OCI-LY7 (cell line): ENCODE results near the gene NAA15.
"Not testable (repeated sequence)": the region's sequence is repeated elsewhere in the genome, so short reads cannot be mapped to it uniquely, and the experiment has no call there.

Source experiments
- CTCF ChIP-seq: fragments of 200-600 bp; sonication (generic); conservative IDR thresholded peaks from 2 replicates; pipeline ENCODE4 v1.5.1; 2014; ENCODE audit warnings: mild to moderate bottlenecking, antibody characterized with exemption, low read length, moderate library complexity, mixed read lengths
- EZH2phosphoT487 ChIP-seq: fragments of 200-600 bp; sonication (generic); IDR thresholded peaks from 2 replicates; pipeline ENCODE4 v1.6.1; 2018; ENCODE audit warnings: low read depth, borderline replicate concordance, mild to moderate bottlenecking, mixed run types, antibody characterized with exemption, low read length, moderate library complexity, mixed read lengths

- TF ChIP-seq CTCF, EZH2phosphoT487: not testable (repeated sequence)
These were observed 145.8 kb downstream of the NAA15 start for GRCh38 chr4:139447078-139447477.
